CD14-positive monocyte (primary cell): ENCODE results near the gene CTXN3. TPM values are rescaled to one million over a fixed set of nuclear protein-coding genes. Genes with fewer than 3 reads are reported as not detected.

Source experiments
- DNase-seq, 3 donors: peaks; one replicate each; pipeline ENCODE4 v3.0.0-alpha.2; 2011 to 2022
- H2AFZ ChIP-seq: 2 replicates; pipeline ENCODE4 v1.6.0; 2012; ENCODE audit warnings: mild to moderate bottlenecking, low read depth, low read length, inconsistent platforms; ENCODE audit not compliant: insufficient read depth, poor library complexity, severe bottlenecking
- H3K27ac ChIP-seq, 2 donors: 1 replicate in 1 of 2; 2 replicates in 1 of 2; pipeline ENCODE4 v1.5.1; 2012 to 2013; ENCODE audit warnings: low read length in 2 of 2, control low read depth in 1 of 2, inconsistent platforms in 1 of 2, low read depth in 1 of 2, mild to moderate bottlenecking in 1 of 2
- H3K27me3 ChIP-seq, 2 donors: one replicate each; pipeline versions ENCODE4 v1.6.0 to v1.6.1; 2011 to 2013; ENCODE audit warnings: low read length in 2 of 2; ENCODE audit not compliant: control insufficient read depth in 2 of 2, insufficient read depth in 2 of 2
- H3K36me3 ChIP-seq, 2 donors: replicated peaks in 1 of 2; 1 replicate in 1 of 2; 2 replicates in 1 of 2; pipeline versions ENCODE4 v1.5.1 to v1.6.1; 2012 to 2013; ENCODE audit warnings: low read length in 2 of 2, control low read depth in 1 of 2, inconsistent platforms in 1 of 2, mild to moderate bottlenecking in 1 of 2; ENCODE audit not compliant: insufficient read depth in 2 of 2, control insufficient read depth in 1 of 2
- H3K4me1 ChIP-seq, 2 donors: 1 replicate in 1 of 2; 2 replicates in 1 of 2; pipeline versions ENCODE4 v1.5.1 to v1.6.1; 2012 to 2013; ENCODE audit warnings: low read length in 2 of 2, control low read depth in 1 of 2, inconsistent platforms in 1 of 2, mild to moderate bottlenecking in 1 of 2, moderate library complexity in 1 of 2; ENCODE audit not compliant: insufficient read depth in 2 of 2, control insufficient read depth in 1 of 2
- H3K4me2 ChIP-seq: replicated peaks from 2 replicates; pipeline ENCODE3; 2012; ENCODE audit warnings: low read length, moderate library complexity, mild to moderate bottlenecking; ENCODE audit not compliant: poor library complexity, severe bottlenecking; ENCODE audit errors: extremely low read depth
- H3K4me3 ChIP-seq, 3 experiments: fragments of 200-600 bp in 1 of 3; sonication (generic) in 1 of 3; replicated peaks in 1 of 3; 1 replicate in 2 of 3; 2 replicates in 1 of 3; pipeline ENCODE4 v1.5.1; 2011 to 2013; ENCODE audit warnings: low read length in 3 of 3, mild to moderate bottlenecking in 3 of 3, control low read depth in 2 of 3, low read depth in 2 of 3, inconsistent platforms in 1 of 3, moderate library complexity in 1 of 3
- H3K79me2 ChIP-seq: 2 replicates; pipeline ENCODE4 v1.6.0; 2012; ENCODE audit warnings: mild to moderate bottlenecking, control low read depth, inconsistent platforms, low read length, moderate library complexity; ENCODE audit not compliant: insufficient read depth
- H3K9ac ChIP-seq: 2 replicates; pipeline ENCODE4 v1.6.0; 2017; ENCODE audit warnings: low read length, mild to moderate bottlenecking; ENCODE audit not compliant: insufficient read depth, poor library complexity, severe bottlenecking
- H3K9me3 ChIP-seq, 2 donors: replicated peaks in 1 of 2; 1 replicate in 1 of 2; 2 replicates in 1 of 2; pipeline versions ENCODE4 v1.5.1 to v1.6.1; 2012 to 2013; ENCODE audit warnings: low read length in 2 of 2, control low read depth in 1 of 2; ENCODE audit not compliant: control insufficient read depth in 1 of 2, insufficient read depth in 1 of 2
- H4K20me1 ChIP-seq: 2 replicates; pipeline ENCODE4 v1.6.0; 2012; ENCODE audit warnings: mild to moderate bottlenecking, low read length, control low read depth, moderate library complexity; ENCODE audit not compliant: insufficient read depth
- H3K27ac Mint-ChIP-seq, 7 donors: one replicate each; pipeline ENCODE4 v1.8.0; 2020; ENCODE audit warnings: mild to moderate bottlenecking in 7 of 7, mixed read lengths in 7 of 7, moderate library complexity in 6 of 7, inconsistent platforms in 2 of 7
- H3K27me3 Mint-ChIP-seq, 3 donors: one replicate each; pipeline ENCODE4 v1.8.0; 2021 to 2022; ENCODE audit warnings: low read depth in 3 of 3, mild to moderate bottlenecking in 3 of 3, mixed read lengths in 3 of 3, moderate library complexity in 3 of 3, inconsistent platforms in 1 of 3
- H3K36me3 Mint-ChIP-seq, 2 donors: one replicate each; pipeline ENCODE4 v1.8.0; 2020; ENCODE audit warnings: mixed read lengths in 2 of 2, inconsistent platforms in 1 of 2, mild to moderate bottlenecking in 1 of 2
- H3K4me1 Mint-ChIP-seq: one replicate; pipeline ENCODE4 v1.8.0; 2020; ENCODE audit warnings: mild to moderate bottlenecking, mixed read lengths
- H3K4me3 Mint-ChIP-seq, 2 donors: one replicate each; pipeline ENCODE4 v1.8.0; 2020; ENCODE audit warnings: mild to moderate bottlenecking in 2 of 2, mixed read lengths in 2 of 2, moderate library complexity in 1 of 2
- H3K9me3 Mint-ChIP-seq, 7 donors: one replicate each; pipeline ENCODE4 v1.8.0; 2020 to 2022; ENCODE audit warnings: mixed read lengths in 7 of 7, mild to moderate bottlenecking in 6 of 7, moderate library complexity in 6 of 7, inconsistent platforms in 2 of 7
- WGBS: methylation state at CpG from one replicate; pipeline ENCODE4 v1.1.5; 2013; ENCODE audit warnings: missing lambda C conversion rate; ENCODE audit not compliant: insufficient coverage; 5-methylcytosine and 5-hydroxymethylcytosine counted together
- intact Hi-C, 2 donors: fragments of 100-400 bp; cut with micrococcal nuclease; formaldehyde crosslinking; loops; one replicate each; pipeline versions ENCODE4 v1.15.0 to v1.15.1; 2023
- polyA plus RNA-seq, 3 donors: library from polyadenylated mRNA; depleted of rRNA in 1 of 3; unstranded in 2 of 3; stranded (reverse) in 1 of 3; fragments of 300-500 nt in 2 of 3; fragments of >200 nt in 1 of 3; fragmentation: Illumina TruSeq in 2 of 3; gene quantifications; 1 replicate in 2 of 3; 2 replicates in 1 of 3; pipeline ENCODE4 v1.2.3, GENCODE V29; 2012 to 2021
- TF ChIP-seq, protein P1 (sequence below): fragments of 200-600 bp; IDR thresholded peaks from one replicate; pipeline ENCODE4 v1.8.0; 2022; ENCODE audit warnings: antibody characterized with exemption, mild to moderate bottlenecking

CTXN3 gene
- polyA plus RNA-seq, 3 donors: not detected

DNA sequence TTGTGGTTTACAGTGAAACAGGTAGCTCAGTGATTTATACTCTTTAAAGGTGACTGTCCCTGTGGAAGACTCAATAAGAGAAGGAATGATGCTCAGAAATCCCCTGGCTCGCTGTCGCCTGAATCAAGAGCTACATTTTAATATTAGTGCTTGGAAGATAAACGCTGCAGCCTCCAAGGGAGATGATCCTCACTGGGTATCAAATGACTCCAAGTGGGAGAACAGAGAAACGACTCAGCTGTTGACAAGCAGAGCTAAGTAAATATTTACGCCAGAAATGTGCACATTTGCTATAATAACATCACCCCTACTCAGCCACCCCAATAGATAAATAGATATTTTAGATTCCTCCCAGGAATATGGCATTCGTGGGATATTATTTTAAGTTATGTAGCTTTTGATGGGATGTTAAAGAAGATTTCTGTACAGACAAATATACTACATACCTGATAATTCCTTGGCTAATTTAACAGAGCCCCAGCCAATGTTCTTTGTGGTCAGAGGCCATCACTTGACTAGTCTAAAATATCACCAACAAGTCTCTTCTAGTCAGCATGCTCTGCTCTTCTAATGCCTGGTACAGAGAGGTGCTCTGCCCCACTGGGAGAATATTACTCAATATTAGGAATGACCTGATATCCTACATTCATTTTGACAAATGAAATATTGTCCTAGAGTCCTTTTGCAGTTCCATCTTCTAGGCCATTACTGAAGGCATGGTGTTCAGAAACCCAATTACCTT, 36.0 kb downstream of the CTXN3 start:
- no peaks in the 10 kb centered on the region for H3K4me1 ChIP-seq
- no peak overlapping the region for H3K4me2 ChIP-seq
- 100% methylated on average over 2 of the region's 6 CpGs for WGBS

DNA sequence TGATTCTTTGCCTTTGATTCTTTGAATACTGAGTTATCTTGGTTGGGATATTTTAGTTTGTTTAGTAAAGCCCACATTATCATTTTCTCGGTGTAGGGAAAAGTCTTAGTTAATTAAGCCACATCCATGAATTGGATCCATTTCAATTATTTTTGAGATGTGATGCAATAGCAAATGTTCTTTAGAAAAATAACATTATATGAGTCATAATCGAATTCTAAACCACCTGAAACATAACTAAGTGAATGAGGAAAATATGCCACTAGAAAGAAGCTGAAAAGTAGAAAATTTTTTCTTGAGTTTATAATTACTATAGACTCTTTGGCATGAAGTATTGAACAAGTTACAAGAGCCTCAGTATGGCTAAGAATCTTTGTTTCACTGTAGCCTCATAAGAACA, 36.8 kb downstream of the CTXN3 start:
- no peaks in the 10 kb centered on the region for H3K27me3 ChIP-seq
- no peak overlapping the region for H3K9ac ChIP-seq
- no peak overlapping the region for H3K27ac ChIP-seq
- H3K36me3 ChIP-seq: no peaks in the 10 kb centered on the region
- Mint-ChIP-seq H3K4me3 (no peak overlapping the region), H3K4me1 (no peaks in the 10 kb centered on the region), H3K27me3 (no peaks in the 10 kb centered on the region), H3K27ac (no peak overlapping the region), H3K9me3 (peaks cover 0 to 3% (median 0%) of the 10 kb centered on the region in 7 donors), H3K36me3 (no peaks in the 10 kb centered on the region)
- H3K79me2 ChIP-seq: no peaks in the 10 kb centered on the region
- intact Hi-C loops: no loop called here
- no peak overlapping the region for H3K4me2 ChIP-seq
- TF ChIP-seq, protein P1, sequence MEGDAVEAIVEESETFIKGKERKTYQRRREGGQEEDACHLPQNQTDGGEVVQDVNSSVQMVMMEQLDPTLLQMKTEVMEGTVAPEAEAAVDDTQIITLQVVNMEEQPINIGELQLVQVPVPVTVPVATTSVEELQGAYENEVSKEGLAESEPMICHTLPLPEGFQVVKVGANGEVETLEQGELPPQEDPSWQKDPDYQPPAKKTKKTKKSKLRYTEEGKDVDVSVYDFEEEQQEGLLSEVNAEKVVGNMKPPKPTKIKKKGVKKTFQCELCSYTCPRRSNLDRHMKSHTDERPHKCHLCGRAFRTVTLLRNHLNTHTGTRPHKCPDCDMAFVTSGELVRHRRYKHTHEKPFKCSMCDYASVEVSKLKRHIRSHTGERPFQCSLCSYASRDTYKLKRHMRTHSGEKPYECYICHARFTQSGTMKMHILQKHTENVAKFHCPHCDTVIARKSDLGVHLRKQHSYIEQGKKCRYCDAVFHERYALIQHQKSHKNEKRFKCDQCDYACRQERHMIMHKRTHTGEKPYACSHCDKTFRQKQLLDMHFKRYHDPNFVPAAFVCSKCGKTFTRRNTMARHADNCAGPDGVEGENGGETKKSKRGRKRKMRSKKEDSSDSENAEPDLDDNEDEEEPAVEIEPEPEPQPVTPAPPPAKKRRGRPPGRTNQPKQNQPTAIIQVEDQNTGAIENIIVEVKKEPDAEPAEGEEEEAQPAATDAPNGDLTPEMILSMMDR: no peak
- H4K20me1 ChIP-seq: no peaks in the 10 kb centered on the region
- no peak overlapping the region for H2AFZ ChIP-seq
- H3K9me3 ChIP-seq: no peaks in the 10 kb centered on the region
- WGBS: no CpG with 5 or more reads among the region's 2 CpGs
- no peaks in the 10 kb centered on the region for H3K4me1 ChIP-seq
- H3K4me3 ChIP-seq: no peak overlapping the region
- DNase-seq: no peak

More for the DNA sequence above, 36.0 kb downstream of the CTXN3 start:
- Mint-ChIP-seq H3K4me3 (no peak overlapping the region), H3K27ac (no peak overlapping the region), H3K4me1 (no peaks in the 10 kb centered on the region), H3K36me3 (no peaks in the 10 kb centered on the region), H3K9me3 (peaks cover 0 to 2% (median 0%) of the 10 kb centered on the region in 7 donors), H3K27me3 (no peaks in the 10 kb centered on the region)
- no peaks in the 10 kb centered on the region for H4K20me1 ChIP-seq
- intact Hi-C loops: no loop called here
- H3K9ac ChIP-seq: no peak overlapping the region
- DNase-seq: no peak
- no peak overlapping the region for H3K4me3 ChIP-seq
- no peaks in the 10 kb centered on the region for H3K27me3 ChIP-seq
- H3K9me3 ChIP-seq: no peaks in the 10 kb centered on the region
- TF ChIP-seq, protein P1: no peak
- no peaks in the 10 kb centered on the region for H3K36me3 ChIP-seq
- H3K27ac ChIP-seq: no peak overlapping the region
- no peak overlapping the region for H2AFZ ChIP-seq
- no peaks in the 10 kb centered on the region for H3K79me2 ChIP-seq
